ENCODE data around the gene CKB.
A peak's percentile ranks its signal among the peaks of the same experiment; 100 is the strongest.

The CKB gene

GRCh38 chr14:103522649-103523574 lies at the start of gene CKB:
TSS of gene CKB (minus strand) at chr14:103522830. CDS start at chr14:103522493, 337 bp downstream.
- Mint-ChIP-seq H3K27me3 (peaks cover 5% of the 10 kb centered on the region), H3K27ac (no peak within 1 kb of the TSS), H3K4me3 (peak within 1 kb of the TSS; percentile 51), H3K4me1 (peaks cover 11% of the 10 kb centered on the region), H3K9me3 (no peaks in the 10 kb centered on the region), H3K36me3 (no peaks in the 10 kb centered on the region)
- ATAC-seq (ENCODE audit: low read depth) (no peak), DNase-seq (ENCODE audit: low spot score in 2 of 2) (peak in 1 of 2 donors; percentile 19)

- no peak for DNase-seq (ENCODE audit: low spot score in 2 of 2)
- Mint-ChIP-seq H3K9me3 (no peaks in the 10 kb centered on the region), H3K4me3 (no peak overlapping the region), H3K27ac (no peak overlapping the region), H3K4me1 (peaks cover 11% of the 10 kb centered on the region), H3K27me3 (no peaks in the 10 kb centered on the region), H3K36me3 (peaks cover 9% of the 10 kb centered on the region)
- ATAC-seq (ENCODE audit: low read depth) = no peak
These were observed 46.8 kb upstream of the CKB start for GRCh38 chr14:103569408-103569807.

GRCh38 chr14:103568952-103569351 lies 46.3 kb upstream of the CKB start:
- H3K4me3 Mint-ChIP-seq = no peak overlapping the region
- DNase-seq (ENCODE audit: low spot score in 2 of 2) (no peak), ATAC-seq (ENCODE audit: low read depth) (no peak)
- peaks cover 11% of the 10 kb centered on the region for H3K4me1 Mint-ChIP-seq
- H3K36me3 Mint-ChIP-seq = peaks cover 7% of the 10 kb centered on the region
- no peak overlapping the region for H3K27ac Mint-ChIP-seq
- H3K27me3 Mint-ChIP-seq = no peaks in the 10 kb centered on the region
- H3K9me3 Mint-ChIP-seq = no peaks in the 10 kb centered on the region

GRCh38 chr14:103563844-103564505 lies 41.3 kb upstream of the CKB start:
- Mint-ChIP-seq H3K27me3 (no peaks in the 10 kb centered on the region), H3K4me1 (peaks cover 28% of the 10 kb centered on the region), H3K4me3 (peak overlapping the region; percentile 93)

GRCh38 chr14:103563226-103563620 lies 40.6 kb upstream of the CKB start:
- peak overlapping the region; percentile 74 for H3K27ac Mint-ChIP-seq
- peaks cover 28% of the 10 kb centered on the region for H3K4me1 Mint-ChIP-seq
- H3K4me3 Mint-ChIP-seq = peak overlapping the region; percentile 93
- H3K36me3 Mint-ChIP-seq = peaks cover 5% of the 10 kb centered on the region
- H3K27me3 Mint-ChIP-seq = no peaks in the 10 kb centered on the region
- H3K9me3 Mint-ChIP-seq = no peaks in the 10 kb centered on the region
- DNase-seq (ENCODE audit: low spot score in 2 of 2) (no peak), ATAC-seq (ENCODE audit: low read depth) (peak; percentile 21)

More at GRCh38 chr14:103563844-103564505, 41.3 kb upstream of the CKB start:
- Mint-ChIP-seq H3K27ac (no peak overlapping the region), H3K9me3 (no peaks in the 10 kb centered on the region), H3K36me3 (peaks cover 5% of the 10 kb centered on the region)
- ATAC-seq (ENCODE audit: low read depth) (no peak), DNase-seq (ENCODE audit: low spot score in 2 of 2) (no peak)

- DNase-seq (ENCODE audit: low spot score in 2 of 2) (peak; percentile 78 to 96), ATAC-seq (ENCODE audit: low read depth) (peak; percentile 85)
- Mint-ChIP-seq H3K4me1 (peaks cover 23% of the 10 kb centered on the region), H3K36me3 (peaks cover 5% of the 10 kb centered on the region), H3K9me3 (no peaks in the 10 kb centered on the region), H3K27me3 (no peaks in the 10 kb centered on the region), H3K4me3 (peak within 1 kb of the TSS; percentile 93), H3K27ac (peak within 1 kb of the TSS; percentile 83)
These were observed 40.0 kb upstream of the CKB start, which contains the start of the genes BAG5 and COA8 for GRCh38 chr14:103562429-103563225. TSS of gene BAG5 (minus strand) at chr14:103562657. CDS start at chr14:103561164, 1,493 bp downstream. TSS of gene COA8 (plus strand) at chr14:103562960. CDS start at chr14:103563002, 42 bp downstream.

- Mint-ChIP-seq H3K36me3 (peaks cover 5% of the 10 kb centered on the region), H3K4me1 (peaks cover 25% of the 10 kb centered on the region), H3K4me3 (peak overlapping the region; percentile 93), H3K27me3 (no peaks in the 10 kb centered on the region), H3K27ac (peak overlapping the region; percentile 83), H3K9me3 (no peaks in the 10 kb centered on the region)
- ATAC-seq (ENCODE audit: low read depth) = no peak
- no peak for DNase-seq (ENCODE audit: low spot score in 2 of 2)
These were observed 39.5 kb upstream of the CKB start for GRCh38 chr14:103562179-103562428.

- H3K27ac Mint-ChIP-seq = peak overlapping the region; percentile 83
- ATAC-seq (ENCODE audit: low read depth) (peak; percentile 15), DNase-seq (ENCODE audit: low spot score in 2 of 2) (peak in 1 of 2 donors; percentile 12)
- H3K36me3 Mint-ChIP-seq = peaks cover 5% of the 10 kb centered on the region
- peak overlapping the region; percentile 93 for H3K4me3 Mint-ChIP-seq
- H3K4me1 Mint-ChIP-seq = peaks cover 28% of the 10 kb centered on the region
- no peaks in the 10 kb centered on the region for H3K9me3 Mint-ChIP-seq
- no peaks in the 10 kb centered on the region for H3K27me3 Mint-ChIP-seq
These were observed 39.0 kb upstream of the CKB start for GRCh38 chr14:103561381-103562178.

- Mint-ChIP-seq H3K36me3 (peaks cover 5% of the 10 kb centered on the region), H3K4me1 (peaks cover 30% of the 10 kb centered on the region)
- ATAC-seq (ENCODE audit: low read depth) = no peak
These were observed 38.1 kb upstream of the CKB start for GRCh38 chr14:103560691-103561090.

GRCh38 chr14:103559766-103560165 lies 37.1 kb upstream of the CKB start:
- no peak for DNase-seq (ENCODE audit: low spot score in 2 of 2)
- no peak for ATAC-seq (ENCODE audit: low read depth)
- peaks cover 8% of the 10 kb centered on the region for H3K36me3 Mint-ChIP-seq
- H3K9me3 Mint-ChIP-seq = no peaks in the 10 kb centered on the region
- H3K4me3 Mint-ChIP-seq = no peak overlapping the region
- H3K27me3 Mint-ChIP-seq = no peaks in the 10 kb centered on the region
- H3K4me1 Mint-ChIP-seq = peaks cover 31% of the 10 kb centered on the region
- H3K27ac Mint-ChIP-seq = no peak overlapping the region

More at GRCh38 chr14:103560691-103561090, 38.1 kb upstream of the CKB start:
- DNase-seq (ENCODE audit: low spot score in 2 of 2) = no peak
- no peak overlapping the region for H3K27ac Mint-ChIP-seq
- H3K27me3 Mint-ChIP-seq = no peaks in the 10 kb centered on the region
- H3K9me3 Mint-ChIP-seq = no peaks in the 10 kb centered on the region
- H3K4me3 Mint-ChIP-seq = peak overlapping the region; percentile 93

- Mint-ChIP-seq H3K9me3 (no peaks in the 10 kb centered on the region), H3K36me3 (peaks cover 9% of the 10 kb centered on the region), H3K4me1 (peaks cover 27% of the 10 kb centered on the region), H3K27me3 (no peaks in the 10 kb centered on the region), H3K27ac (no peak overlapping the region), H3K4me3 (no peak overlapping the region)
- DNase-seq (ENCODE audit: low spot score in 2 of 2) = no peak
- ATAC-seq (ENCODE audit: low read depth) = no peak
These were observed 35.6 kb upstream of the CKB start for GRCh38 chr14:103558071-103558882.

GRCh38 chr14:103556946-103557758 lies 34.5 kb upstream of the CKB start:
- Mint-ChIP-seq H3K27me3 (no peaks in the 10 kb centered on the region), H3K27ac (no peak overlapping the region), H3K4me1 (peaks cover 27% of the 10 kb centered on the region), H3K36me3 (peaks cover 11% of the 10 kb centered on the region), H3K4me3 (no peak overlapping the region), H3K9me3 (no peaks in the 10 kb centered on the region)
- ATAC-seq (ENCODE audit: low read depth) = no peak
- no peak for DNase-seq (ENCODE audit: low spot score in 2 of 2)
